Measurements from ENCODE around the gene SERTAD2.

The SERTAD2 gene

GRCh38 chr2:64612575-64613195, 41.0 kb downstream of the SERTAD2 start:
- in situ Hi-C loops (cut with MboI; ENCODE audit: low sequenced_read_pairs), result no loop called here

- in situ Hi-C loops (cut with MboI; ENCODE audit: low sequenced_read_pairs), result no loop called here
These were observed 43.3 kb downstream of the SERTAD2 start for GRCh38 chr2:64610316-64610855.

- in situ Hi-C loops (cut with MboI; ENCODE audit: low sequenced_read_pairs), result no loop called here
These were observed 43.8 kb downstream of the SERTAD2 start for GRCh38 chr2:64609942-64610281.

GRCh38 chr2:64609227-64609941, 44.3 kb downstream of the SERTAD2 start:
- in situ Hi-C loops (cut with MboI; ENCODE audit: low sequenced_read_pairs), result no loop called here

GRCh38 chr2:64608867-64609226, 44.9 kb downstream of the SERTAD2 start:
- in situ Hi-C loops (cut with MboI; ENCODE audit: low sequenced_read_pairs), result no loop called here

GRCh38 chr2:64607381-64608304, 46.1 kb downstream of the SERTAD2 start:
- in situ Hi-C loops (cut with MboI; ENCODE audit: low sequenced_read_pairs), result no loop called here

GRCh38 chr2:64606479-64607363, 47.0 kb downstream of the SERTAD2 start:
- in situ Hi-C loops (cut with MboI; ENCODE audit: low sequenced_read_pairs), result no loop called here

GRCh38 chr2:64605991-64606478, 47.7 kb downstream of the SERTAD2 start:
- in situ Hi-C loops (cut with MboI; ENCODE audit: low sequenced_read_pairs), result no loop called here

- in situ Hi-C loops (cut with MboI; ENCODE audit: low sequenced_read_pairs), result no loop called here
These were observed 48.7 kb downstream of the SERTAD2 start for GRCh38 chr2:64605026-64605471.

GRCh38 chr2:64604155-64604554, 49.6 kb downstream of the SERTAD2 start:
- in situ Hi-C loops (cut with MboI; ENCODE audit: low sequenced_read_pairs), result no loop called here

GRCh38 chr2:64602436-64602835, 51.3 kb downstream of the SERTAD2 start:
- in situ Hi-C loops (cut with MboI; ENCODE audit: low sequenced_read_pairs), result no loop called here

- in situ Hi-C loops (cut with MboI; ENCODE audit: low sequenced_read_pairs), result no loop called here
These were observed 51.8 kb downstream of the SERTAD2 start for GRCh38 chr2:64601785-64602391.

GRCh38 chr2:64601034-64601754, 52.5 kb downstream of the SERTAD2 start:
- in situ Hi-C loops (cut with MboI; ENCODE audit: low sequenced_read_pairs), result no loop called here

- in situ Hi-C loops (cut with MboI; ENCODE audit: low sequenced_read_pairs), result loop anchor here (10.0 to 25.0 kb wide), 2 partner anchors 275 to 438 kb away; no protein-coding TSS in a partner anchor
These were observed 54.2 kb downstream of the SERTAD2 start for GRCh38 chr2:64599469-64599868.

GRCh38 chr2:64598226-64598625, 55.5 kb downstream of the SERTAD2 start:
- in situ Hi-C loops (cut with MboI; ENCODE audit: low sequenced_read_pairs), result loop anchor here (10.0 to 25.0 kb wide), 2 partner anchors 277 to 439 kb away; no protein-coding TSS in a partner anchor

GRCh38 chr2:64595397-64596176, 58.1 kb downstream of the SERTAD2 start:
- in situ Hi-C loops (cut with MboI; ENCODE audit: low sequenced_read_pairs), result loop anchor here (10.0 to 25.0 kb wide), 2 partner anchors 279 to 442 kb away; no protein-coding TSS in a partner anchor

GRCh38 chr2:64594226-64594989, 59.3 kb downstream of the SERTAD2 start:
- in situ Hi-C loops (cut with MboI; ENCODE audit: low sequenced_read_pairs), result loop anchor here (10.0 to 25.0 kb wide), 2 partner anchors 280 to 443 kb away; no protein-coding TSS in a partner anchor

Measured in HL-60/S4 treated with phorbol 12-myristate 13-acetate at 8.2 ng/mL for 4 days and 3 days (cell line).